IPS-NIHi7 (cell line): ENCODE data around the gene CADPS.

ENCODE experiments used
- DNase-seq: peaks from one replicate; pipeline ENCODE4 v3.0.0; 2012; ENCODE audit warnings: mixed read lengths; ENCODE audit errors: extremely low spot score

CADPS gene

GRCh38 chr3:62359531-62359930 lies 515.7 kb downstream of the CADPS start:
- DNase-seq = no peak

GRCh38 chr3:62356356-62356755 lies 518.9 kb downstream of the CADPS start:
- no peak for DNase-seq

- no peak for DNase-seq
Observed at GRCh38 chr3:62355703-62356102, 519.5 kb downstream of the CADPS start.
